H1 (cell line): Measurements from ENCODE around the gene SYNDIG1. TPM values are rescaled to one million over a fixed set of nuclear protein-coding genes. Genes with fewer than 3 reads are reported as not detected.

ENCODE experiments used
- GTF2F1 ChIP-seq: IDR thresholded peaks from 2 replicates; pipeline ENCODE4 v1.6.1; 2012; ENCODE audit warnings: low read depth, low read length, improper control_type of control experiment, borderline replicate concordance
- polyA plus RNA-seq, 7 experiments: library from polyadenylated mRNA; depleted of rRNA in 3 of 7; stranded (reverse) in 5 of 7; unstranded in 2 of 7; fragments of >200 nt in 5 of 7; fragments of 200-250 nt in 2 of 7; gene quantifications; 1 replicate in 5 of 7; 2 replicates in 1 of 7; 4 replicates in 1 of 7; pipeline versions ENCODE4 v1.2.1 to v1.2.3, GENCODE V29; 2011 to 2013; ENCODE audit warnings: missing spikeins in 2 of 7, mixed read lengths in 2 of 7
- total RNA-seq: library from RNA; stranded (reverse); fragmentation: NEBNext Ultra II Directional; extraction: Animal tissue kit (Norgen Biotek cat#: 25700); gene quantifications from 2 replicates; pipeline ENCODE4 v1.2.1, GENCODE V29; 2021

Gene SYNDIG1
- total and polyA plus RNA-seq, 2 of the 8 experiments (the other 6 are each of a cell fraction or from before 2014, with no cell fraction given) = 6.5 to 7.8 TPM

DNA sequence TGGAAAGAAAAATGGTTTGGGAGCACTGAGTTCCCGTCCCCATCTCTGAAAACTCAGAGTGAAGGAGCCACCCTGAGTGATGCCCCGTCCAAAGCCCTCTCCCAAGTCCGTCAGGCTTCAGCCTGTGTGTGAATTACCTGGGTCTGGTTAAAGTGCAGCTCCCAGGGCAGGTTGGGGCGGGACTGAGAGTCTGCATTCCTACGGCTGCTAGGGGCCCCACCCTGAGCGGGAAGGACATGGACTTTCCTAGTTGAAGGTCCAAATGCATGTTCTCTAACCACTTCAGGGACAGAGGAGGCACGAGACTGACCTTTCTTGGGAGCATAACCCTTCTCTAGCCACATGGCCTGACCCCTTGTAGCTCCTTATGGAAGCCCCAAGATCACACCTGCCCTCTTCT lies 97.2 kb downstream of the SYNDIG1 start (continued):
- no peak for TF ChIP-seq GTF2F1
